SK-N-MC (cell line): ENCODE measurements around the gene ALDH5A1.

Experiments
- EZH2 ChIP-seq: fragments of 200-600 bp; sonication (generic); IDR thresholded peaks from one replicate; pipeline ENCODE4 v1.6.1; 2017; ENCODE audit warnings: antibody characterized with exemption
- FOXP2 ChIP-seq: optimal IDR thresholded peaks from 2 replicates; pipeline ENCODE3; 2011; ENCODE audit warnings: mild to moderate bottlenecking, moderate library complexity; ENCODE audit not compliant: insufficient read depth; ENCODE audit errors: extremely low read length, control extremely low read depth
- POLR2AphosphoS5 ChIP-seq: IDR thresholded peaks from 2 replicates; pipeline ENCODE4 v1.6.1; 2012; ENCODE audit warnings: mild to moderate bottlenecking, low read depth, low read length, borderline replicate concordance

DNA sequence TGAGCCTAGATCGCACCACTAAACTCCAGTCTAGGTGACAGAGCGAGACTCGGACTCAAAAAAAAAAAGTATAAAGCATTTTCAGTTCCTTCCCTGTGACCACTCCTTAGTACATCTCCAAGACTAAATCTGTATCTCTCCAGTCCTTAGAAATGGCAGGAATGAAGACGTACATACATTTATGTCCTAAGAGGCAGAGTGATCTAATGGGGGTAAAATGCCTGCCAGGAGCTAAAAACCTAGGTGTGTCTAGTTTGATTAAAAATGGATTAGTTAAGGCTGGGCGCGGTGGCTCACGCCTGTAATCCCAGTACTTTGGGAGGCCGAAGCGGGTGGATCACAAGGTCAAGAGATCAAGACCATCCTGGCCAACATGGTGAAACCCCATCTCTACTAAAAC, 70.4 kb downstream of the ALDH5A1 start:
- no peak for TF ChIP-seq POLR2AphosphoS5
- TF ChIP-seq EZH2 = no peak
- TF ChIP-seq FOXP2 = no peak
